Aortic smooth muscle cell (primary cell): ENCODE results near the gene OR7C2. TPM values are rescaled to one million over a fixed set of nuclear protein-coding genes. Genes with fewer than 3 reads are reported as not detected.

Experiments used
- total RNA-seq: library from RNA; depleted of rRNA; stranded (reverse); fragments of >200 nt; gene quantifications from 2 replicates; pipeline ENCODE4 v1.2.3, GENCODE V29; 2014

Gene OR7C2
- total RNA-seq = not detected in 2 replicates

GRCh38 chr19:14941189-14941588, at the start of gene OR7C2:
Gene OR7C2 (plus strand): TSS chr19:14941489. CDS start chr19:14941489, 0 bp downstream.

GRCh38 chr19:14979476-14980255, 38.4 kb downstream of the OR7C2 start, which contains the start of gene SLC1A6:
Gene SLC1A6 (minus strand): TSS chr19:14979864. CDS start chr19:14972910, 6,954 bp downstream.

Other genes with a start within 250 kb of the OR7C2 start
- 0.06 and 0.26 TPM in 2 replicates for gene ADGRE2, start 162.9 kb upstream of the OR7C2 start, total RNA-seq
- not detected in 2 replicates for gene OR7A5, start 106.3 kb upstream of the OR7C2 start, total RNA-seq
- not detected in 2 replicates for gene OR7C1, start 106.3 kb upstream of the OR7C2 start, total RNA-seq
- not detected in 2 replicates for gene OR7A10, start 92.6 kb upstream of the OR7C2 start, total RNA-seq
- not detected in 2 replicates for gene OR7A17, start 55.4 kb upstream of the OR7C2 start, total RNA-seq
- gene SLC1A6, start 38.4 kb downstream of the OR7C2 start, total RNA-seq = not detected in 2 replicates
- not detected in 2 replicates for gene CASP14, start 108.0 kb downstream of the OR7C2 start, total RNA-seq
- not detected in 2 replicates for gene OR1I1, start 140.7 kb downstream of the OR7C2 start, total RNA-seq
- 19.3 and 19.8 TPM in 2 replicates for gene SYDE1, start 165.9 kb downstream of the OR7C2 start, total RNA-seq